Parathyroid adenoma (tissue), 2 donors: ENCODE results near the gene KBTBD4.

Experiments used
- H2AFZ ChIP-seq: fragments of 300-600 bp; sonication (generic); one replicate; pipeline ENCODE4 v1.7.0; 2017; ENCODE audit warnings: antibody characterized with exemption, mild to moderate bottlenecking
- H3K27ac ChIP-seq: fragments of 300-600 bp; sonication (generic); one replicate; pipeline ENCODE4 v1.7.0; 2017
- H3K27me3 ChIP-seq: fragments of 300-600 bp; sonication (generic); one replicate; pipeline ENCODE4 v1.7.0; 2017; ENCODE audit warnings: low read length; ENCODE audit not compliant: control insufficient read depth, insufficient read depth
- H3K36me3 ChIP-seq: fragments of 300-600 bp; sonication (generic); one replicate; pipeline ENCODE4 v1.7.0; 2017; ENCODE audit warnings: low read length; ENCODE audit not compliant: control insufficient read depth, insufficient read depth
- H3K4me1 ChIP-seq: fragments of 300-600 bp; sonication (generic); one replicate; pipeline ENCODE4 v1.7.0; 2017; ENCODE audit warnings: control low read depth
- H3K4me2 ChIP-seq: fragments of 300-600 bp; sonication (generic); one replicate; pipeline ENCODE4 v1.7.0; 2017; ENCODE audit warnings: low read length
- H3K4me3 ChIP-seq: fragments of 300-600 bp; sonication (generic); one replicate; pipeline ENCODE4 v1.7.0; 2017; ENCODE audit warnings: low read depth, low read length
- H3K79me2 ChIP-seq: fragments of 300-600 bp; sonication (generic); one replicate; pipeline ENCODE4 v1.7.0; 2017; ENCODE audit warnings: control low read depth
- H3K9ac ChIP-seq: fragments of 300-600 bp; sonication (generic); one replicate; pipeline ENCODE4 v1.7.0; 2017; ENCODE audit warnings: mild to moderate bottlenecking
- H3K9me3 ChIP-seq: fragments of 300-600 bp; sonication (generic); one replicate; pipeline ENCODE4 v1.7.0; 2017; ENCODE audit warnings: low read length; ENCODE audit not compliant: control insufficient read depth
- CTCF ChIP-seq: fragments of 300-600 bp; sonication (generic); IDR thresholded peaks from one replicate; pipeline ENCODE4 v1.7.0; 2017; ENCODE audit warnings: antibody characterized with exemption, mild to moderate bottlenecking
- donor health status: primary hyperparathyroidism.

KBTBD4 gene

DNA sequence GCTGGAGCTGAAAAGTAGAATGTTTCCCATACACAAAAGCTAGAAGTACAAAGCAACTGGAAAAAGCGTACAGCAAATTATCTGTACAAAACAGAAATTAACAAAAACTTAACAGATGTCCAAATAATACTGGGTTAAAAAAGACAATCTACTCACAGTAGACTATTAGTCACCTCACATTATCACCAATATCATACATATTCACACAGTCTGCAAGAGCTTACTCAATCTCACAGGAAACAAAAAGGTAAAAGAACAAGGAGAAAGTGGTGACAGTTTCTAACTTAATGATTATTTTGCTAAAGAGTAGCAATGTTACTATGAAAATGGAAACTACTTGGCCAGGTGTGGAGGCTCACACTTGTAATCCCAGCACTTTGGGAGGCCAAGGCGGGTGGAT lies 37.7 kb downstream of the KBTBD4 start:
- no peaks in the 10 kb centered on the region for H3K27me3 ChIP-seq
- no peak overlapping the region for H2AFZ ChIP-seq
- no peak overlapping the region for H3K9ac ChIP-seq
- no peak overlapping the region for H3K4me3 ChIP-seq
- no peak for TF ChIP-seq CTCF
- no peak overlapping the region for H3K27ac ChIP-seq
- H3K79me2 ChIP-seq: peaks cover 58% of the 10 kb centered on the region
- no peak overlapping the region for H3K4me2 ChIP-seq
- H3K9me3 ChIP-seq: no peaks in the 10 kb centered on the region
- H3K4me1 ChIP-seq: peaks cover 7% of the 10 kb centered on the region
- H3K36me3 ChIP-seq: no peaks in the 10 kb centered on the region

DNA sequence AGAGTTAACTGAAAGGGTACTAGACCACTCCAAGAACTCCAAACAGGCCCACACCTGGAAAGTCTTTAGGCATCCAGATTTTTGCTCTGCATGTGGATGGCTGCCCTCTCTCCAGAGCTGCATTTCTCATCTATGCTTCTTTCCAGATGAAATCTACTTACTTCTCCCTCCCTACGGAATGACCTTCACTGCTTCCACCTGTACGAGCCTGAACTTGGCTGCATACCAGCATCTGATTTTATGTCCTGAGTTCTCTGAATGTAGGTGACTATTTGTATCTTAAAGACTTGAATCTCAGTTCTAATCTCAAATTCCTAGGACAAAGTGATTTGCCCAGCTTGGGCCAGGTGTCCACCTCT lies 39.1 kb downstream of the KBTBD4 start:
- Histone ChIP-seq H3K27me3 (no peaks in the 10 kb centered on the region), H3K4me2 (peak overlapping the region; percentile 9), H3K36me3 (no peaks in the 10 kb centered on the region), H3K27ac (no peak overlapping the region), H3K9me3 (no peaks in the 10 kb centered on the region), H3K4me1 (peaks cover 7% of the 10 kb centered on the region), H3K9ac (no peak overlapping the region), H3K4me3 (peak overlapping the region; percentile 20), H2AFZ (no peak overlapping the region), H3K79me2 (peaks cover 63% of the 10 kb centered on the region)
- TF ChIP-seq CTCF: no peak

GRCh38 chr11:47538741-47539565 lies 39.8 kb downstream of the KBTBD4 start:
- H3K79me2 ChIP-seq: peaks cover 58% of the 10 kb centered on the region
- no peak overlapping the region for H3K27ac ChIP-seq
- no peak overlapping the region for H3K4me3 ChIP-seq
- peaks cover 7% of the 10 kb centered on the region for H3K4me1 ChIP-seq
- no peaks in the 10 kb centered on the region for H3K36me3 ChIP-seq
- H3K9me3 ChIP-seq: no peaks in the 10 kb centered on the region
- no peak for TF ChIP-seq CTCF
- H3K9ac ChIP-seq: no peak overlapping the region
- H3K27me3 ChIP-seq: no peaks in the 10 kb centered on the region
- no peak overlapping the region for H2AFZ ChIP-seq
- peak overlapping the region; percentile 9 for H3K4me2 ChIP-seq

DNA sequence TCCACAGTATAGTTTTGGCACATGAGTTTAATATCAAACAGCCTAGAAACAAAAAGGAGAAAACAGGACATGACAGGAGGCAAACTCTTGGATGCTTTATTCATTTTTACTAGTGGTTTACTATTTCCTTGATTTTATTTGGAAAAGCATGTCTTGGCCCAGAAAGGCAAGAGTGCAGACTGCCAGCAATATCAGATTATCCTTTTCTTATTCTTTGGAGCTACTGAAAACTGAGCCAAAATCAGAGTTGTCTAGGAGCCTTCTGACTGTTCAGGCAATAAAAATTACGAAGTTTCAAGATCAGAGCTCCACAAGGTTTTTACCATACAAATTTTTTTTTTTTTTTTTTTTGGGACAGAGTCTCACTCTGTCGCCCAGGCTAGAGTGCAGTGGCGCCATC lies 41.9 kb downstream of the KBTBD4 start:
- Histone ChIP-seq H3K4me2 (no peak overlapping the region), H3K9me3 (no peaks in the 10 kb centered on the region), H3K4me3 (no peak overlapping the region), H3K4me1 (peaks cover 7% of the 10 kb centered on the region), H3K27ac (no peak overlapping the region), H3K36me3 (no peaks in the 10 kb centered on the region), H3K27me3 (no peaks in the 10 kb centered on the region), H3K79me2 (peaks cover 53% of the 10 kb centered on the region), H2AFZ (no peak overlapping the region), H3K9ac (no peak overlapping the region)
- TF ChIP-seq CTCF: no peak

- H3K36me3 ChIP-seq: no peaks in the 10 kb centered on the region
- peaks cover 3% of the 10 kb centered on the region for H3K4me1 ChIP-seq
- no peaks in the 10 kb centered on the region for H3K9me3 ChIP-seq
- no peak for TF ChIP-seq CTCF
- no peak overlapping the region for H3K4me3 ChIP-seq
- no peaks in the 10 kb centered on the region for H3K27me3 ChIP-seq
- no peak overlapping the region for H2AFZ ChIP-seq
- no peak overlapping the region for H3K27ac ChIP-seq
- no peak overlapping the region for H3K9ac ChIP-seq
- peaks cover 49% of the 10 kb centered on the region for H3K79me2 ChIP-seq
- H3K4me2 ChIP-seq: no peak overlapping the region
Measured at GRCh38 chr11:47534704-47535251, 44.0 kb downstream of the KBTBD4 start.
